Measurements from ENCODE around the gene CYP2R1.

GRCh38 chr11:14858404-14858803 is 33.6 kb downstream of the CYP2R1 start:
- TF ChIP-seq REST (IDR thresholded peaks at IDR 0.05; ENCODE audit: low read depth) (no peak), CREB1 (IDR thresholded peaks at IDR 0.05; ENCODE audit: low read depth) (no peak), EGR1 (IDR thresholded peaks at IDR 0.05) (no peak), TEAD4 (IDR thresholded peaks at IDR 0.05) (no peak), EP300 (IDR thresholded peaks at IDR 0.05; ENCODE audit: borderline replicate concordance) (no peak), ZBTB7A (IDR thresholded peaks at IDR 0.05; ENCODE audit: low read depth) (no peak), MAX (IDR thresholded peaks at IDR 0.05) (no peak), YY1 (IDR thresholded peaks at IDR 0.05; ENCODE audit: low read depth) (no peak), TAF1 (IDR thresholded peaks at IDR 0.05; ENCODE audit: low read depth) (no peak), RAD21 (IDR thresholded peaks at IDR 0.05; ENCODE audit: low read depth) (no peak), TCF12 (IDR thresholded peaks at IDR 0.05; ENCODE audit: low read depth) (no peak)

Measured in Ishikawa (cell line).